Measurements from ENCODE around the gene NDUFS8. TPM values are rescaled to one million over a fixed set of nuclear protein-coding genes. Genes with fewer than 3 reads are reported as not detected.

NDUFS8 gene
- total and polyA plus RNA-seq, 2 of the 4 experiments (the other 2 are of a cell fraction): 85.9 to 131 TPM

GRCh38 chr11:68083517-68083916 lies 53.0 kb downstream of the NDUFS8 start:
- Histone ChIP-seq H3K9ac (ENCODE audit: low read depth, low read length) (no peak overlapping the region), H2AFZ (replicated peaks; ENCODE audit: low read length, poor library complexity) (no peak overlapping the region), H2AK9ac (replicated peaks; ENCODE audit: low read depth, low read length, poor library complexity) (no peak overlapping the region), H4K8ac (ENCODE audit: low read depth in 2 of 2, low read length in 2 of 2) (no peak overlapping the region), H3K4me1 (ENCODE audit: control insufficient read depth, insufficient read depth, low read length) (no peaks in the 10 kb centered on the region), H2BK20ac (ENCODE audit: low read depth, low read length) (no peak overlapping the region), H3K4ac (ENCODE audit: low read depth, low read length) (no peak overlapping the region), H3K14ac (replicated peaks; ENCODE audit: low read depth, low read length) (no peak overlapping the region), H3K79me1 (ENCODE audit: low read depth in 1 of 2, low read length in 2 of 2) (no peaks in the 10 kb centered on the region; a peak in 1 of 4 replicates), H3K18ac (ENCODE audit: low read depth, low read length) (no peak overlapping the region), H4K91ac (ENCODE audit: insufficient read depth, low read depth, low read length) (no peak overlapping the region), H4K20me1 (ENCODE audit: insufficient read depth, low read length) (no peaks in the 10 kb centered on the region), H2BK5ac (ENCODE audit: low read depth, low read length, poor library complexity, severe bottlenecking) (no peak overlapping the region), H3K27ac (ENCODE audit: insufficient read depth, low read length) (no peak overlapping the region), H3K9me1 (ENCODE audit: insufficient read depth, low read length) (no peaks in the 10 kb centered on the region; the same call in none of the 2 replicates), H4K5ac (ENCODE audit: low read depth, low read length) (no peak overlapping the region), H2AK5ac (ENCODE audit: low read depth, low read length) (no peak overlapping the region), H2BK15ac (ENCODE audit: low read depth, low read length) (no peak overlapping the region), H3K9me3 (ENCODE audit: control insufficient read depth, insufficient read depth, low read length) (no peaks in the 10 kb centered on the region), H3K36me3 (ENCODE audit: control insufficient read depth, insufficient read depth, low read length) (peaks cover 7% of the 10 kb centered on the region), H3K4me2 (ENCODE audit: low read depth, low read length) (no peak overlapping the region), H3K23ac (ENCODE audit: low read depth, low read length) (no peak overlapping the region), H3K4me3 (ENCODE audit: insufficient read depth, low read depth, low read length) (no peak overlapping the region), H3K27me3 (ENCODE audit: control insufficient read depth, insufficient read depth, low read length) (no peaks in the 10 kb centered on the region), H2BK120ac (ENCODE audit: low read depth, low read length) (no peak overlapping the region), H3K56ac (ENCODE audit: extremely low read depth, insufficient read depth, low read length) (no peak overlapping the region)
- ChIA-PET POLR2A (ENCODE audit: unreplicated experiment) (no interaction called here), CTCF (no interaction called here)
- in situ Hi-C loops (cut with MboI; ENCODE audit: low sequenced_read_pairs) (no loop called here), dilution Hi-C loops (cut with HindIII; ENCODE audit: low sequenced_read_pairs, unreplicated experiment) (no loop called here), intact Hi-C loops (cut with micrococcal nuclease) (no loop called here)
- no CpG with 5 or more reads among the region's 3 CpGs for WGBS, 2 experiments (ENCODE audit: extremely low coverage in 2 of 2, insufficient read length in 1 of 2)
- TF ChIP-seq CHD1 (IDR thresholded peaks at IDR 0.05; ENCODE audit: low read depth, low read length): no peak
- no peak for TF ChIP-seq FOS (IDR thresholded peaks at IDR 0.05; ENCODE audit: low read depth, low read length)
- TF ChIP-seq MAZ (IDR thresholded peaks at IDR 0.05; ENCODE audit: borderline replicate concordance, low read depth, low read length): no peak
- TF ChIP-seq BHLHE40 (IDR thresholded peaks at IDR 0.05; ENCODE audit: low read depth, low read length): no peak
- no peak for TF ChIP-seq NFE2L2 (IDR thresholded peaks at IDR 0.05; ENCODE audit: low read depth, low read length)
- no peak for TF ChIP-seq RCOR1 (IDR thresholded peaks at IDR 0.05; ENCODE audit: insufficient replicate concordance, low read length)
- no peak for TF ChIP-seq MXI1 (IDR thresholded peaks at IDR 0.05; ENCODE audit: borderline replicate concordance, low read depth, low read length)
- ATAC-seq (ENCODE audit: low read depth) (no peak), DNase-seq (no peak)
- BruUV-seq (replicated peaks): no TSS peak

Small RNA genes within 50 kb of the gene (microRNA-seq; reads per million reads assigned to microRNA genes)
- gene MIR4691 (ENCODE audit: unreplicated experiment): not detected
- 0 to 3.1 reads per million in 2 experiments for gene MIR6753 (ENCODE audit: insufficient read depth in 1 of 2, insufficient read length in 1 of 2, unreplicated experiment in 1 of 2)
- 1.1 reads per million for gene MIR7113 (ENCODE audit: unreplicated experiment)

Small RNA genes within 50 kb of the gene (small RNA-seq; reads per million reads assigned to genes)
- gene MIR6753: 0 reads per million in 5 experiments

Other genes starting within 250 kb of the NDUFS8 start
- 10.6 and 10.9 TPM in 2 replicates for gene UNC93B1, start 26.6 kb upstream of the NDUFS8 start, total RNA-seq (2012; rRNA removed)
- gene UNC93B1, start 26.6 kb upstream of the NDUFS8 start, polyA plus RNA-seq (2012; rRNA removed): 18.8 and 19.2 TPM in 2 replicates
- 11.8 and 11.9 TPM in 2 replicates for gene ALDH3B1, start 20.4 kb upstream of the NDUFS8 start, total RNA-seq (2012; rRNA removed)
- gene ALDH3B1, start 20.4 kb upstream of the NDUFS8 start, polyA plus RNA-seq (2012; rRNA removed): 22.8 and 28.5 TPM in 2 replicates
- gene TCIRG1, start 8.3 kb downstream of the NDUFS8 start, total RNA-seq (2012; rRNA removed): 25.3 and 30.8 TPM in 2 replicates
- gene TCIRG1, start 8.3 kb downstream of the NDUFS8 start, polyA plus RNA-seq (2012; rRNA removed): 117 and 148 TPM in 2 replicates
- gene CHKA, start 90.7 kb downstream of the NDUFS8 start, total RNA-seq (2012; rRNA removed): 4.5 and 6.7 TPM in 2 replicates
- gene CHKA, start 90.7 kb downstream of the NDUFS8 start, polyA plus RNA-seq (2012; rRNA removed): 6.9 and 8.4 TPM in 2 replicates
- 13.4 and 26.1 TPM in 2 replicates for gene KMT5B, start 182.6 kb downstream of the NDUFS8 start, total RNA-seq (2012; rRNA removed)
- gene KMT5B, start 182.6 kb downstream of the NDUFS8 start, polyA plus RNA-seq (2012; rRNA removed): 9.6 and 11.2 TPM in 2 replicates
- gene C11orf24, start 241.3 kb downstream of the NDUFS8 start, total RNA-seq (2012; rRNA removed): 41.1 and 42.5 TPM in 2 replicates
- gene C11orf24, start 241.3 kb downstream of the NDUFS8 start, polyA plus RNA-seq (2012; rRNA removed): 135 and 171 TPM in 2 replicates